Esophagus squamous epithelium (tissue), 4 donors: Measurements from ENCODE around the gene TRAF3.

Experiments
- POLR2A ChIP-seq, 4 donors: fragments of 450-650 bp; IDR thresholded peaks; one replicate each; pipeline ENCODE4 v1.6.1; 2017; ENCODE audit warnings: antibody characterized with exemption in 4 of 4, mild to moderate bottlenecking in 4 of 4, moderate library complexity in 3 of 4
- TF ChIP-seq, protein P1 (sequence below), 6 experiments: fragments of 450-650 bp in 4 of 6; fragments of 200-600 bp in 2 of 6; sonication (generic) in 2 of 6; IDR thresholded peaks; one replicate each; pipeline ENCODE4 v1.5.1; 2016 to 2019; ENCODE audit warnings: antibody characterized with exemption in 6 of 6, mild to moderate bottlenecking in 4 of 6, moderate library complexity in 4 of 6

DNA sequence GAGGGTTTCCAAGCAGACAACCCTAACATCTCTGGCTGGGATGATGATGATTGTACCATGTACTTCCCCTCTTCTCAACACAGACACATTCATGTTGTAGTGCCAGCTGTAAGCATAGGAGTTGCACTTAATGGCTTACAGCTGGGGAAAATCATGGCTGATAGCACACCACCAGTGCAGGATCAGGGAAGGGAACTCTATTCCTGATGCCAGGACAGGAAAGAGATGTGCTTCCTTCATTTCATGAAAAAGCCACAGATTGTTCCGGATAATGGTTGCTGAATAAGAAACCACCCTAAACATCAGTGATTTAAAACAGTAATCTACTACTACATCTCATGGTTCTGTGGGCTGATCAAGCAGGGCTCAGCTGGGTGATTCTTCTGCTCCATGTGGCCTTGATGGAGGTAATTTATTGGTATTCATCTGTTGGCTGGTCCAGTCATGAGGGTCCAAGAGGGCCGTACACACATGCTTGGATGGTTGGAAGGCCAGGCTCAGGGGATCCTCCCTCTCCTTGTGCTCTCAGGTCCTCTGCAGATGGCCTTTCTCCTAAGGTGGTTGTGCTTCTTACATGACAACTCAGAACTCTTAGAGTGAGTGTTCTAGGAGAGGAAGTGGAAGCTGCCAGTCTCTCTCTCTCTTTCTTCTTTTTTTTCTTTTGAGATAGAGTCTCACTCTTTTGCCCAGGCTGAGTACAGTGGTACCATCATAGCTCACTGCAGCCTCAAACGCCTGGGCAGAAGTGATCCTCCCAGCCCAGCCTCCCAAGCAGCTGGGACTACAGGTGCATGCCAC lies 16.5 kb downstream of the TRAF3 start:
- TF ChIP-seq POLR2A (IDR thresholded peaks at IDR 0.05) = no peak
- TF ChIP-seq, protein P1, sequence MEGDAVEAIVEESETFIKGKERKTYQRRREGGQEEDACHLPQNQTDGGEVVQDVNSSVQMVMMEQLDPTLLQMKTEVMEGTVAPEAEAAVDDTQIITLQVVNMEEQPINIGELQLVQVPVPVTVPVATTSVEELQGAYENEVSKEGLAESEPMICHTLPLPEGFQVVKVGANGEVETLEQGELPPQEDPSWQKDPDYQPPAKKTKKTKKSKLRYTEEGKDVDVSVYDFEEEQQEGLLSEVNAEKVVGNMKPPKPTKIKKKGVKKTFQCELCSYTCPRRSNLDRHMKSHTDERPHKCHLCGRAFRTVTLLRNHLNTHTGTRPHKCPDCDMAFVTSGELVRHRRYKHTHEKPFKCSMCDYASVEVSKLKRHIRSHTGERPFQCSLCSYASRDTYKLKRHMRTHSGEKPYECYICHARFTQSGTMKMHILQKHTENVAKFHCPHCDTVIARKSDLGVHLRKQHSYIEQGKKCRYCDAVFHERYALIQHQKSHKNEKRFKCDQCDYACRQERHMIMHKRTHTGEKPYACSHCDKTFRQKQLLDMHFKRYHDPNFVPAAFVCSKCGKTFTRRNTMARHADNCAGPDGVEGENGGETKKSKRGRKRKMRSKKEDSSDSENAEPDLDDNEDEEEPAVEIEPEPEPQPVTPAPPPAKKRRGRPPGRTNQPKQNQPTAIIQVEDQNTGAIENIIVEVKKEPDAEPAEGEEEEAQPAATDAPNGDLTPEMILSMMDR (IDR thresholded peaks at IDR 0.05) = no peak
